NCI-H524 (cell line): ENCODE data around the gene CCHCR1.

ENCODE experiments used
- DNase-seq, 2 experiments: peaks; one replicate each; lab custom pipeline; 2025; lab: John Stamatoyannopoulos, UW

The CCHCR1 gene

DNA sequence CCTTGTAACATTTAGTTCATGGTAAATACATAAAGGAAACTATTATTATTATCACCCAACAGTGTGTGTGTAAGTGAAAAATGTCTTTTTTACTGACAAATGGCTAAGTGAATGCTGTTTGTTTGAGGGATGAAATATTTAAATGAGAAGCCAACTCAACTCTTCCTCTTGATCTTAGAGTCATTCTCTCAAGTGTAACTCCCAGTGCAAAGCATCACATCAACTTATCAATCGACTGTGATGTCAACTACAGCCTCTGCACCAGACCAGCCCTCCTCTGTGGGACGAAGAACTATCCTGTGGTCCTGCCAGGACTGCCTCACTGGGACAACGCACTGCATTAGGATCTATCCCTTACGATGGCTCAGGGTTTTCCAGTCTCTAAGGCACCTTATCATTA, 50.5 kb downstream of the CCHCR1 start:
- DNase-seq = no peak

DNA sequence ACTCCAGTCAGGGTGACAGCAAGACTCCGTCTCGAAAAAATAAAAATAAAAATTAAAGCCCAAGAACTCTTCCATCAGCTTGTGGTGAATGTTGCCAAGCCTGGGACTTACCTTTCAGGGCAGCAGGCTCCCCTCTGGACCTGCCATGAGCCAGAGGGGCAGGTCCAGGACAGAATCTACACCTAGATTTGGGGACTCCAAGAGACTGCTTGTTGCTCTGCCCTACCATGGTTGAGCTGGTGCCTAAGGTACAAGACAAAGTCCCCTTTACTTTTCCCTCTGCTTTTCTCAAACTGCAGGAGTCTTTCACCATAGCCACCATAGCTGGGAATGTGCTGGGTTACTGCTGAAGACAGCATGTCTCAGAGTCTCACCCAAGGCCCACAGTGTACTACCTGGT, 54.5 kb downstream of the CCHCR1 start:
- no peak for DNase-seq

DNA sequence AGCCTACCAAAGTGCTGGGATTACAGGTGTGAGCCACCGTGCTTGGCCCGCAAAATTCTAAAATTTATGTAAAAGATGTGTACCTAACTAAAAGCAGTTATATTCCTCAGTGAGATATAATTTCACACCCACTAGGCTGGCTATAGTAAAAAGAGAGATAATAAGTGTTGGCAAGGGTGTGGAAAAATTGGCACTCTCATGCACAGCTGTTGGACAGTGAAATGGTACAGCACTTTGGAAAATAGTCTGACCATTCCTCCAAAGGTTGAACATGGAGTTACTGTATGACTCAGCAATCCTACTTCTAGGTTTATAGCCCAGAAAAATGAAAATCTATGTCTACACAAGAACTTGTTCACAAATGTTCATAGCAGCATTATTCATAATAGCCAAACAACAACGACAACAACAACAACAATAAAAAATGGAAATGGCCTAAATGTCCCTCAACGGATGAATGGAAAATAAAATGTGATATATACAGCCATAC, 59.1 kb downstream of the CCHCR1 start:
- no peak for DNase-seq

DNA sequence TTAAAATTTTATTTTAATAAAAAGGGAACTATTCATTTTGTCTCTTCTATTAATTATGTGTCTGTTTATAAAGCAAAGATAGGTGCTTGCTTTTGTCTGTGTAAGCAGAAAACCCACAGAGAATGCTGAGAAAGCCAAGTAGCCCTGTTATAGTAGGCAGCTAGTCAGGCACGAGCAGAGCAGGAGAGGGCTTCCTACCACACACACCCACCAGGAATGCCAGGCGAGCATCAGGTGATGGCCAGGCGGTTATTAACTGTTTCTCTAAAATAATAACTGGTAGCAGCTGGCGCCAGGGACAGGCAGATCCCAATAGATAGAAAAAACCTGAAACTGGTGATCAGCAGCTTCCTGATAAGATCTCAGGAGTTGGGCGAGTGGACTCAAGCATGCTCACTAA, 60.9 kb downstream of the CCHCR1 start:
- no peak for DNase-seq

DNA sequence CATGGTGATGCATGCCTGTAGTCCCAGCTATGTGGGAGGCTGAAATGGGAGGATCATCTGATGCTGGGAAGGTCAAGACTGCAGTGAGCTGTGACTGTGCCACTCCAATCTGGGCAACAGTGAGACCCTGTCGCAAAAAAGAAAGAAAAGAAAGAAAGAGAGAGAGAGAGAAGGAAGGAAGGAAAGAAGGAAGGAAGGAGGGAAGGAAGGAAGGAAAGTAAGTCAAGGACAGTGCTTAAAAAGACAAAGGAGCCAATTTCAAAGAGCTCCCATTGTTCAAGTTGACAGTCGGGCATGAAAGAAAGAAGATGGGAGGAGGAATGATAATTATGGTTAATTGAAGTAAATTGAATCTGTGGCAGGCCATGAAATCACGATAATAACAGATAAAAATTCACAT, 61.4 kb downstream of the CCHCR1 start:
- no peak for DNase-seq

DNA sequence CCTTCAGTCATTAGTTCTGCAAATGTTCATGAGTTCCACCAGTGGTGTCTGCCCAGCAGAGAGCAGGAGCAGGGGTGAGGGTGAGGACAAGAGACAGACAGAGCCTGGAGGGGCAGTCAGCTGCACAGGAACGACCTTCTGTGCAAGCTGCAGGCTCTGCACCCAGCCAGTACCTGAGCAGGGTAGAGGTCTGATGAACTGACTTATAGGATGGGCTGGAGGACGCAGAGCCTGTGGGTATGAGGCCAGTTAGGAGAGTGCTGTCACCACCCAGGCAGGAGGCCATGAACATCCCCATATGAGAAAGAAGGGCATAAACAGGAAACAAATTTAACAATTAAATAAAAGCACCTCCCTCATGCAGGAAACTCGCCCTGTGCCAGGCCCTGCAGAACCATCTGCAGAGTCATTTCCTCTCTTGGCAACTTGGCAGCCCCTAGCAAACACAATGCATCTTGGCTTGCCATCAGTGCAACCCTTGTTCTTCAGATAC, 63.2 kb downstream of the CCHCR1 start:
- DNase-seq = no peak

DNA sequence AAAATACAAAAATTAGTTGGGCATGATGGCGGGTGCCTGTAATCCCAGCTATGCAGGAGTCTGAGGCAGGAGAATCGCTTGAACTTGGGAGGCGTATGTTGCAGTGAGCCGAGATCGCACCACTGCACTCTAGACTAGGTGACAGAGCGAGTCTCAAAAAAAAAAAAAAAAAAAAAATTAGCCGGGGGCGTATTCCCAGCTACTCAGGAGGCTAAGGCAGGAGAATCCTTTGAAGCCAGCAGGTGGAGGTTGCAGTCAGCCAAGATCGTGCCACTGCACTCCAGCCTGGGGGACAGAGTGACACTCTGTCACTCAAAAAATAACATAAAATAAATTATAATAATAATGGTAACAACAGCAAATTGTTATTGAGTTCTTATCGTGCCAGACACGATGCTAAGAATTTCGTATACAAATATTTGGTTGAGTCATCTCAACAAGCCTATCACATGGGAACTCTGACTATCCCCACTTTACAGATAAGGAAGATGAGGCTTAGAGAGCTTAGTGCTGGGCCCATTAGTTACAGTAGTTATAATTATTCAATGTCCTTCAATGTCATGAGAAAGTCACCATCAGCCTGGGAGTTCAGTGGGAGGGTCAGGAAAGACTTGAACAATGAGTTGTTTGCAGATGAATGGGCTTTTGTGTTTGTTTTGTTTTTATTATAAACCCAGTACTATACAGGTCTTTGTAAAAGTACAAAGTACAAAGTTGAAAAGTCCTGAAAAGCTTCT, 64.7 kb downstream of the CCHCR1 start:
- no peak for DNase-seq
